HG02885 (cell line): ENCODE data around the gene AURKAIP1.
A peak's percentile ranks its signal among the peaks of the same experiment; 100 is the strongest.
"Not testable (repeated sequence)": the region's sequence is repeated elsewhere in the genome, so short reads cannot be mapped to it uniquely, and the experiment has no call there.

Source experiments
- ATAC-seq: cut with Tn5 transposase; IDR thresholded peaks from one replicate; pipeline ENCODE4 v1.9.1; 2021; ENCODE audit warnings: mild to moderate bottlenecking; ENCODE audit not compliant: unreplicated experiment, poor library complexity

AURKAIP1 gene

GRCh38 chr1:1406821-1407635 is 32.0 kb upstream of the AURKAIP1 start, which contains the start of gene MRPL20:
TSS of gene MRPL20 (minus strand) at chr1:1407293. CDS start at chr1:1407217, 76 bp downstream.
- ATAC-seq: peak; percentile 95

- peak; percentile 8 for ATAC-seq
Measured at GRCh38 chr1:1406101-1406820, 31.3 kb upstream of the AURKAIP1 start.

GRCh38 chr1:1403653-1404052 is 28.6 kb upstream of the AURKAIP1 start:
- no peak for ATAC-seq

- ATAC-seq: not testable (repeated sequence)
Measured at GRCh38 chr1:1402901-1403392, 27.9 kb upstream of the AURKAIP1 start.

- no peak for ATAC-seq
Measured at GRCh38 chr1:1402072-1402900, 27.3 kb upstream of the AURKAIP1 start.

- ATAC-seq: no peak
Measured at GRCh38 chr1:1401457-1402010, 26.5 kb upstream of the AURKAIP1 start.

- ATAC-seq: no peak
Measured at GRCh38 chr1:1400576-1401456, 25.8 kb upstream of the AURKAIP1 start.

- ATAC-seq: no peak
Measured at GRCh38 chr1:1399872-1400575, 25.0 kb upstream of the AURKAIP1 start.

- peak; percentile 94 for ATAC-seq
Measured at GRCh38 chr1:1399187-1399871, 24.3 kb upstream of the AURKAIP1 start, which contains the start of gene CCNL2. TSS of gene CCNL2 (minus strand) at chr1:1399335. CDS start at chr1:1399306, 29 bp downstream.

GRCh38 chr1:1398677-1399186 is 23.7 kb upstream of the AURKAIP1 start:
- ATAC-seq: peak; percentile 20

GRCh38 chr1:1397839-1398523 is 23.0 kb upstream of the AURKAIP1 start:
- no peak for ATAC-seq

GRCh38 chr1:1395166-1395565 is 20.2 kb upstream of the AURKAIP1 start:
- ATAC-seq: no peak

GRCh38 chr1:1394116-1394515 is 19.1 kb upstream of the AURKAIP1 start:
- no peak for ATAC-seq

- ATAC-seq: no peak
Measured at GRCh38 chr1:1393428-1393827, 18.4 kb upstream of the AURKAIP1 start.

- no peak for ATAC-seq
Measured at GRCh38 chr1:1393014-1393413, 18.0 kb upstream of the AURKAIP1 start.

GRCh38 chr1:1391225-1391624 is 16.2 kb upstream of the AURKAIP1 start:
- ATAC-seq: no peak

GRCh38 chr1:1390675-1391074 is 15.7 kb upstream of the AURKAIP1 start:
- ATAC-seq: no peak
